ENCODE measurements around the gene CD80. TPM values are rescaled to one million over a fixed set of nuclear protein-coding genes. Genes with fewer than 3 reads are reported as not detected.

CD80 gene, protein sequence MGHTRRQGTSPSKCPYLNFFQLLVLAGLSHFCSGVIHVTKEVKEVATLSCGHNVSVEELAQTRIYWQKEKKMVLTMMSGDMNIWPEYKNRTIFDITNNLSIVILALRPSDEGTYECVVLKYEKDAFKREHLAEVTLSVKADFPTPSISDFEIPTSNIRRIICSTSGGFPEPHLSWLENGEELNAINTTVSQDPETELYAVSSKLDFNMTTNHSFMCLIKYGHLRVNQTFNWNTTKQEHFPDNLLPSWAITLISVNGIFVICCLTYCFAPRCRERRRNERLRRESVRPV
- total RNA-seq = not detected in 2 replicates

DNA sequence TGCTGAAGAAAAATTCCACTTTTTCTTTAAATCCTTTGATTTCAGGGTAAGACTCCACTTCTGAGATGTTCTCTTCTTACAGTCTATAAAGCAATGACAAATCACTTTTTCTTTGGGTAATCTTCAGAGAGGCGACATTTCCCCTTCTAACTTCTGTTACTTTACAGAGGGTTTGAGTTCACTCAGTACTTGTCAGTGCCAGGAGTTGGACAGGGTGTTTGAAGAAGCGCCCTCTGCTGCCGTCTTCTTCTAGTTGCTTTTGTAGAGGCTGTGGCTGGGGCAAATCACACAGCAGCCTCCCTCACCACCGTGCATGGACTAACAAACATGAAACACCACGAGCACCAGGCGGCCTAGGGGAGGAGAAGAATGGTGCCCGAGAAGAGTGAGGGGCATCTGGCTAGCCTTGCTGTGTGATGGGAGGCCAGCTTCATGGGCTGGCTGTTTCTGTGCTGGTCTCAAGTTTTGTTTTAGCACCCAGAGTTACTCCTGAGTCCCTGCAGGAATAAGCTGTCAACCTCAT lies at the start of gene CD80:
CD80 (minus strand) TSS at position 174 of the 523 bp plus-strand sequence. CDS start 1,886 bp downstream, outside the sequence.

DNA sequence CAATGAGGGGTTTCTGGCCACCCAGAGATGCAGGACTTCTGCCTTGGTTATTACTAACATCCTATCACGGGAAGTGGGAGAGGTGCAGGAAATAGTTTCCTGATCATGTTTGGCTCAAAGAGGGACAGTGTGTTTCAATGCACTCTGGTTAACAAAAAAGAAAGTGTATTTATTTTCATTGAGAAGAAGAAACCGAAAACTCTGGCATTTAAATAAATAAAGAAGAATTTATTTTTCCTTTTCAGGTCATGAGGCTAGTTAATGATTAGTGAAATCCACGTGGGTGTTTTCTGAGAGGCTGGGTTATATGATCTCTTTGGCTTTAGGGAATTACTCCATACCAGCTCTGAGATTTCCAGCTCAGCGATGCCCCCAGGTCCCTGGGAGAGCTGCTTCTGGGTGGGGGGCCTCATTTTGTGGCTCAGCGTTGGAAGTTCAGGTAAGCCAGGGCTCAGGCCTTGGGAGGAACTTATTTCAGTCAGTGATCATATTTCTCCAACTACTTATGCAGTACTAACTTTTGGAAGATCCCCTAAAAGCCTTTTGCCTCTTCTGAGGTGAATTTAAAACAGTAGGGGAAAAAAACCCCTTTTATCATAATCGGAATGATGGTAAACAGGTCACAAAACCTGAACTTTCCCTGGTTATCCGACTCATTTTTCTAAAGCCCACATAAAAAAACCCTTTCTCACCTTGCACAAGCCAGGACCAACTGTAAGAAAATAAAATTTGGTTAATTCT lies 38.3 kb upstream of the CD80 start, which contains the start of gene PLA1A:
PLA1A (plus strand) TSS at position 338 of the 741 bp plus-strand sequence; CDS start at position 367, 29 bp downstream.

DNA sequence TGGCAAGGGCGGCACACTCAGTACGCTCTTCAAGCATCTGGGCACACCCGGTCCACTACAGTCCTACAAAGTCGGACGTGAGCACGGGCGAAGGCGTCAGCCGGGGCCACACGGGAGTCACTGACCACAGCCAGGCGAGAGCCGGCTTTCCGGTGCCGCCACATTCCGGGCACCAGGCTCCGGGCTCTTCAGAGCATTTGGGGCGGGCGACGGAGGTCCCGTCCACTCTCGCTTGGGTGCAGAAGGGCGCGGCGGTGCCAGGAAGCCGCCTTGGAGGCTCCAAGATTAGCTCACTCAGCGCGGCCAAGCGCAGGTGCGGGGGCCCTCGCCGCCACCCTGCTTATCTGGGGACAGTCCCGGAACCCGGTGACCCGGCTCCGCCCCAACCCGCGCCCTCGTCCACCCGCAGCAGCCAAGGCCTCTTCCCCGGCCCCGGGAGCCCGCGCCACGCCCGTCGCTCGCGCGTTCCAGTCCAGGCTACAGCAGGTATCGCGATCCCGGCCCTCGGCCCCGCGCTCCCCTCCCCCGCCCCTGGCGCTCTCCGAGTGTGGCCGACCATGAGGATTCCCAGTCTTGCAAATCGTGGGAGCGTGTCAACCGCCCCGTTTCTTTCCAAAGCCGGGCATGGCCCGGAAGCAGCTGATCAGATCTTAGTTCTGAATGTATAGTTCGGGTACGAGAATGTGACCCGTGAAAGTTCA lies 20.1 kb upstream of the CD80 start, which contains the start of gene ADPRH:
ADPRH (plus strand) TSS at position 127 of the 701 bp plus-strand sequence. CDS start 2,678 bp downstream, outside the sequence.

DNA sequence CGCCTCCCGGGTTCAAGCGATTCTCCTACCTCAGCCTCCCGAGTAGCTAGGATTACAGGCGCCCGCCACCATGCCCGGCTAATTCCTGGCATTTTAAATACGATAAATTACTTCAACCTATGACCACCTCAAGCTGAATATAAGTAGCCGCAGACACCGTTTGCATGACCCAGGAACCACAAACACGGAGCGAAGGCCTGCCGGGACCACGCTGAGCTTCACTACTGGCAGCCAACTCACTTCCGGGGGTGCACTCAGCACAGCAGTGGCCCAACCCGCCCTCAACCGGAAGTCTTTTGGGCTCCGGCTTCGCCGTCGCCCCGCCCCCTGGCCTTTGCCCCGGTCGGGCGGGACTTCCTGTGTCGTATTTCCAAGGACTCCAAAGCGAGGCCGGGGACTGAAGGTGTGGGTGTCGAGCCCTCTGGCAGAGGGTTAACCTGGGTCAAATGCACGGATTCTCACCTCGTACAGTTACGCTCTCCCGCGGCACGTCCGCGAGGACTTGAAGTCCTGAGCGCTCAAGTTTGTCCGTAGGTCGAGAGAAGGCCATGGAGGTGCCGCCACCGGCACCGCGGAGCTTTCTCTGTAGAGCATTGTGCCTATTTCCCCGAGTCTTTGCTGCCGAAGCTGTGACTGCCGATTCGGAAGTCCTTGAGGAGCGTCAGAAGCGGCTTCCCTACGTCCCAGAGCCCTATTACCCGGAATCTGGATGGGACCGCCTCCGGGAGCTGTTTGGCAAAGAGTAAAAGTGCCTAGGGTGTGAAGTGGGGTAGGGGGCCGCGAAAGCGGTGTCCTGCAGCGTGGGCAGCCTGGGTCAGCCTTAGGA lies 61.0 kb downstream of the CD80 start, which contains the start of gene TIMMDC1:
TIMMDC1 (plus strand) TSS at position 362 of the 826 bp plus-strand sequence; CDS start at position 549, 187 bp downstream.

Other genes with a start within 250 kb of the CD80 start
- gene TMEM39A, start 96.0 kb downstream of the CD80 start, total RNA-seq = 13.7 and 21.9 TPM in 2 replicates
- 8.5 TPM in 2 replicates for gene POGLUT1, start 90.7 kb downstream of the CD80 start, total RNA-seq
- gene TIMMDC1, start 61.1 kb downstream of the CD80 start, total RNA-seq = 52.1 and 74.0 TPM in 2 replicates
- gene ADPRH, start 19.9 kb upstream of the CD80 start, total RNA-seq = 5.4 and 8.1 TPM in 2 replicates
- 0.16 and 3.9 TPM in 2 replicates for gene PLA1A, start 38.3 kb upstream of the CD80 start, total RNA-seq
- under 0.01 TPM in 1 of 2 replicates, not detected in the other for gene POPDC2, start 101.0 kb upstream of the CD80 start, total RNA-seq
- gene COX17, start 117.8 kb upstream of the CD80 start, total RNA-seq = 6.7 and 22.8 TPM in 2 replicates
- gene CFAP91, start 143.4 kb upstream of the CD80 start, total RNA-seq = 2.0 and 3.2 TPM in 2 replicates
- under 0.01 and 0.16 TPM in 2 replicates for gene NR1I2, start 222.5 kb upstream of the CD80 start, total RNA-seq

Data from mesangial cell (primary cell).